K562 (cell line): ENCODE results near the gene ARFGAP3.

Experiments used
- EP300 ChIP-seq: IDR thresholded peaks from 2 replicates; pipeline ENCODE4 v1.6.1; 2012; ENCODE audit warnings: low read length, improper control_type of control experiment
- FOXJ2 ChIP-seq: fragments of 200-800 bp; sonication (Bioruptor generic); IDR thresholded peaks from 2 replicates; pipeline ENCODE4 v1.6.1; 2016; ENCODE audit warnings: missing genetic modification characterization, missing compliant biosample characterization
- HDGF ChIP-seq: fragments of 450-650 bp; IDR thresholded peaks from 2 replicates; pipeline ENCODE4 v1.6.1; 2016
- IRF1 ChIP-seq: sonication (generic); formaldehyde crosslinking; IDR thresholded peaks from 2 replicates; pipeline ENCODE4 v1.8.0; 2022; ENCODE audit warnings: missing genetic modification reagents, mild to moderate bottlenecking, borderline replicate concordance
- SLC30A9 ChIP-seq: fragments of 250-450 bp; sonication (Bioruptor Pico); IDR thresholded peaks from 2 replicates; pipeline ENCODE4 v1.8.0; 2022; ENCODE audit warnings: mild to moderate bottlenecking, moderate library complexity
- THRA ChIP-seq: fragments of 450-650 bp; IDR thresholded peaks from 2 replicates; pipeline ENCODE4 v1.6.1; 2017; ENCODE audit warnings: mild to moderate bottlenecking, moderate library complexity
- ZKSCAN1 ChIP-seq: fragments of 150-350 bp; IDR thresholded peaks from 2 replicates; pipeline ENCODE4 v1.6.1; 2016; ENCODE audit warnings: low read depth, low read length
- ZNF274 ChIP-seq: IDR thresholded peaks from 2 replicates; pipeline ENCODE4 v1.6.1; 2011; ENCODE audit warnings: low read depth, mild to moderate bottlenecking, low read length, moderate library complexity, borderline replicate concordance
- TF ChIP-seq, protein P1 (sequence below), 3 experiments: IDR thresholded peaks in 2 of 3; conservative IDR thresholded peaks in 1 of 3; 2 replicates each; pipeline ENCODE4 v1.5.1; 2011 to 2012; ENCODE audit warnings: low read length in 3 of 3, mild to moderate bottlenecking in 3 of 3, control low read depth in 2 of 3, improper control_type of control experiment in 1 of 3, inconsistent platforms in 1 of 3, low read depth in 1 of 3, mixed read lengths in 1 of 3, moderate library complexity in 1 of 3; ENCODE audit not compliant: insufficient read depth in 2 of 3
- TF ChIP-seq, protein P2 (sequence below): sonication (generic); formaldehyde crosslinking; IDR thresholded peaks from 2 replicates; pipeline ENCODE4 v1.5.0; 2020; ENCODE audit warnings: missing genetic modification reagents

DNA sequence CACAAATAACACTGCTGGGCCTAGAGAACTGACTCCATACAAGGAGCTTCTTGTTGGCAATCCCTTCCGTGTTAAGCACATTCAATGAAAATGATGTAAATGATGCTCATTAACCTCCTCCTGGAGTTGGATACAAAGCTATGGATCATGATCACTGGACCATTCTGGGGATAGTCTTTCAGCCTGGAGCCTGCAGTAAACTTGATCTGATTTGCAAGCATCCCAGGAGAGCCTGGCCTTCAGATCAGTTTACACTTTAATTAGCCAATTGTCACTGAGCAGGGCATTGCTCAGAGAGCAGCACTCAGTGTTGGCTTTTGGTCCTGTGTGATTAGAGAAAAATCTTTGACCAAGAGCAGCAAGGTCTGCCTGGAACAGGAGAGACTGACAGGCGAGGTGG, 45.6 kb downstream of the ARFGAP3 start:
- TF ChIP-seq, protein P1, sequence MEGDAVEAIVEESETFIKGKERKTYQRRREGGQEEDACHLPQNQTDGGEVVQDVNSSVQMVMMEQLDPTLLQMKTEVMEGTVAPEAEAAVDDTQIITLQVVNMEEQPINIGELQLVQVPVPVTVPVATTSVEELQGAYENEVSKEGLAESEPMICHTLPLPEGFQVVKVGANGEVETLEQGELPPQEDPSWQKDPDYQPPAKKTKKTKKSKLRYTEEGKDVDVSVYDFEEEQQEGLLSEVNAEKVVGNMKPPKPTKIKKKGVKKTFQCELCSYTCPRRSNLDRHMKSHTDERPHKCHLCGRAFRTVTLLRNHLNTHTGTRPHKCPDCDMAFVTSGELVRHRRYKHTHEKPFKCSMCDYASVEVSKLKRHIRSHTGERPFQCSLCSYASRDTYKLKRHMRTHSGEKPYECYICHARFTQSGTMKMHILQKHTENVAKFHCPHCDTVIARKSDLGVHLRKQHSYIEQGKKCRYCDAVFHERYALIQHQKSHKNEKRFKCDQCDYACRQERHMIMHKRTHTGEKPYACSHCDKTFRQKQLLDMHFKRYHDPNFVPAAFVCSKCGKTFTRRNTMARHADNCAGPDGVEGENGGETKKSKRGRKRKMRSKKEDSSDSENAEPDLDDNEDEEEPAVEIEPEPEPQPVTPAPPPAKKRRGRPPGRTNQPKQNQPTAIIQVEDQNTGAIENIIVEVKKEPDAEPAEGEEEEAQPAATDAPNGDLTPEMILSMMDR (IDR thresholded peaks at IDR 0.05 in 2 of 3, conservative IDR thresholded peaks at IDR 0.05 in 1 of 3; ENCODE audit: insufficient read depth in 2 of 3, low read depth in 1 of 3, low read length in 3 of 3) = no peak
- TF ChIP-seq IRF1 (no peak), ZKSCAN1 (no peak), EP300 (no peak), SLC30A9 (CRISPR knock-in tag) (no peak), THRA (no peak), FOXJ2 (tag) (no peak), HDGF (no peak), ZNF274 (no peak)
- TF ChIP-seq, protein P2, sequence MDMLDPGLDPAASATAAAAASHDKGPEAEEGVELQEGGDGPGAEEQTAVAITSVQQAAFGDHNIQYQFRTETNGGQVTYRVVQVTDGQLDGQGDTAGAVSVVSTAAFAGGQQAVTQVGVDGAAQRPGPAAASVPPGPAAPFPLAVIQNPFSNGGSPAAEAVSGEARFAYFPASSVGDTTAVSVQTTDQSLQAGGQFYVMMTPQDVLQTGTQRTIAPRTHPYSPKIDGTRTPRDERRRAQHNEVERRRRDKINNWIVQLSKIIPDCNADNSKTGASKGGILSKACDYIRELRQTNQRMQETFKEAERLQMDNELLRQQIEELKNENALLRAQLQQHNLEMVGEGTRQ (CRISPR knock-in tag) = no peak
